HEK293 (cell line): ENCODE data around the gene BRD3.
A peak's percentile ranks its signal among the peaks of the same experiment; 100 is the strongest.

ENCODE experiments used
- BCL11A ChIP-seq: fragments of 450-650 bp; formaldehyde crosslinking; IDR thresholded peaks from 2 replicates; pipeline ENCODE4 v1.5.1; 2016; ENCODE audit warnings: low read depth, missing biosample characterization, missing genetic modification characterization
- FEZF1 ChIP-seq: fragments of 450-650 bp; formaldehyde crosslinking; IDR thresholded peaks from 2 replicates; pipeline ENCODE4 v1.5.1; 2016; ENCODE audit warnings: missing biosample characterization, missing genetic modification characterization
- GLIS2 ChIP-seq: fragments of 450-650 bp; formaldehyde crosslinking; IDR thresholded peaks from 2 replicates; pipeline ENCODE4 v1.5.1; 2016; ENCODE audit warnings: missing biosample characterization, missing genetic modification characterization
- HIC1 ChIP-seq: fragments of 450-650 bp; formaldehyde crosslinking; IDR thresholded peaks from 2 replicates; pipeline ENCODE4 v1.5.1; 2016; ENCODE audit warnings: missing biosample characterization, missing genetic modification characterization
- HOXA7 ChIP-seq: sonication (generic); formaldehyde crosslinking; IDR thresholded peaks from 2 replicates; pipeline ENCODE4 v1.8.1; 2022; ENCODE audit warnings: missing genetic modification reagents, borderline replicate concordance
- KLF10 ChIP-seq: fragments of 450-650 bp; IDR thresholded peaks from 2 replicates; pipeline ENCODE4 v1.5.1; 2018; ENCODE audit warnings: missing biosample characterization, mild to moderate bottlenecking, missing genetic modification characterization
- KLF8 ChIP-seq: fragments of 450-650 bp; formaldehyde crosslinking; IDR thresholded peaks from 2 replicates; pipeline ENCODE4 v1.5.1; 2016; ENCODE audit warnings: missing biosample characterization, missing genetic modification characterization
- KLF9 ChIP-seq: fragments of 450-650 bp; formaldehyde crosslinking; IDR thresholded peaks from 2 replicates; pipeline ENCODE4 v1.5.1; 2016; ENCODE audit warnings: missing biosample characterization, missing genetic modification characterization, low read depth
- MEIS1 ChIP-seq: sonication (generic); formaldehyde crosslinking; IDR thresholded peaks from 2 replicates; pipeline ENCODE4 v1.8.1; 2022; ENCODE audit warnings: missing genetic modification reagents, mild to moderate bottlenecking, borderline replicate concordance
- SP7 ChIP-seq: fragments of 450-650 bp; formaldehyde crosslinking; IDR thresholded peaks from 2 replicates; pipeline ENCODE4 v1.5.1; 2016; ENCODE audit warnings: missing biosample characterization, missing genetic modification characterization
- TCF7L2 ChIP-seq: IDR thresholded peaks from 2 replicates; pipeline ENCODE4 v1.6.1; 2011; ENCODE audit warnings: low read depth, mild to moderate bottlenecking, inconsistent platforms, low read length, moderate library complexity, borderline replicate concordance
- ZBTB1 ChIP-seq: fragments of 450-650 bp; formaldehyde crosslinking; IDR thresholded peaks from 2 replicates; pipeline ENCODE4 v1.5.1; 2016; ENCODE audit warnings: missing biosample characterization, missing genetic modification characterization
- ZBTB26 ChIP-seq: fragments of 450-650 bp; formaldehyde crosslinking; optimal IDR thresholded peaks from 2 replicates; pipeline ENCODE3; 2016; ENCODE audit warnings: missing biosample characterization, mild to moderate bottlenecking, missing genetic modification characterization
- ZFHX2 ChIP-seq: fragments of 450-650 bp; formaldehyde crosslinking; conservative IDR thresholded peaks from 2 replicates; pipeline ENCODE4 v1.5.1; 2016; ENCODE audit warnings: missing biosample characterization, missing genetic modification characterization
- ZNF133 ChIP-seq: fragments of 450-650 bp; formaldehyde crosslinking; IDR thresholded peaks from 2 replicates; pipeline ENCODE4 v1.5.1; 2016; ENCODE audit warnings: missing biosample characterization, missing genetic modification characterization
- ZNF138 ChIP-seq: fragments of 450-650 bp; formaldehyde crosslinking; IDR thresholded peaks from 2 replicates; pipeline ENCODE4 v1.5.1; 2016; ENCODE audit warnings: missing biosample characterization, missing genetic modification characterization, borderline replicate concordance
- ZNF140 ChIP-seq: fragments of 450-650 bp; formaldehyde crosslinking; IDR thresholded peaks from 2 replicates; pipeline ENCODE4 v1.5.1; 2016; ENCODE audit warnings: missing biosample characterization, missing genetic modification characterization
- ZNF248 ChIP-seq: fragments of 450-650 bp; formaldehyde crosslinking; IDR thresholded peaks from 2 replicates; pipeline ENCODE4 v1.5.1; 2017; ENCODE audit warnings: missing biosample characterization, missing genetic modification characterization
- ZNF394 ChIP-seq: fragments of 450-650 bp; formaldehyde crosslinking; IDR thresholded peaks from 2 replicates; pipeline ENCODE4 v1.5.1; 2016; ENCODE audit warnings: missing biosample characterization, missing genetic modification characterization, mild to moderate bottlenecking, moderate library complexity, borderline replicate concordance
- ZNF433 ChIP-seq: fragments of 450-650 bp; formaldehyde crosslinking; IDR thresholded peaks from 2 replicates; pipeline ENCODE4 v1.5.1; 2016; ENCODE audit warnings: missing biosample characterization, missing genetic modification characterization, low read depth
- ZNF48 ChIP-seq: fragments of 450-650 bp; formaldehyde crosslinking; IDR thresholded peaks from 2 replicates; pipeline ENCODE4 v1.5.1; 2016; ENCODE audit warnings: missing biosample characterization, missing genetic modification characterization
- ZNF501 ChIP-seq: fragments of 450-650 bp; formaldehyde crosslinking; IDR thresholded peaks from 2 replicates; pipeline ENCODE4 v1.5.1; 2016; ENCODE audit warnings: missing biosample characterization, missing genetic modification characterization
- ZNF513 ChIP-seq: fragments of 450-650 bp; IDR thresholded peaks from 2 replicates; pipeline ENCODE4 v1.5.1; 2018; ENCODE audit warnings: missing biosample characterization, missing genetic modification characterization
- ZNF530 ChIP-seq: fragments of 450-650 bp; formaldehyde crosslinking; IDR thresholded peaks from 2 replicates; pipeline ENCODE4 v1.5.1; 2016; ENCODE audit warnings: low read depth, missing biosample characterization, missing genetic modification characterization
- ZNF549 ChIP-seq: fragments of 450-650 bp; IDR thresholded peaks from 2 replicates; pipeline ENCODE4 v1.5.1; 2018; ENCODE audit warnings: missing biosample characterization, missing genetic modification characterization, mild to moderate bottlenecking, inconsistent platforms, moderate library complexity
- ZNF555 ChIP-seq: fragments of 450-650 bp; formaldehyde crosslinking; conservative IDR thresholded peaks from 2 replicates; pipeline ENCODE4 v1.5.1; 2017; ENCODE audit warnings: missing biosample characterization, mild to moderate bottlenecking, missing genetic modification characterization, inconsistent platforms
- ZNF600 ChIP-seq: fragments of 450-650 bp; formaldehyde crosslinking; IDR thresholded peaks from 2 replicates; pipeline ENCODE4 v1.5.1; 2016; ENCODE audit warnings: missing biosample characterization, missing genetic modification characterization
- ZNF660 ChIP-seq: fragments of 450-650 bp; IDR thresholded peaks from 2 replicates; pipeline ENCODE4 v1.5.1; 2018; ENCODE audit warnings: missing biosample characterization, mild to moderate bottlenecking, missing genetic modification characterization
- ZNF747 ChIP-seq: fragments of 450-650 bp; formaldehyde crosslinking; IDR thresholded peaks from 2 replicates; pipeline ENCODE4 v1.5.1; 2016; ENCODE audit warnings: missing biosample characterization, missing genetic modification characterization
- ZNF76 ChIP-seq: fragments of 450-650 bp; formaldehyde crosslinking; IDR thresholded peaks from 2 replicates; pipeline ENCODE4; 2016; ENCODE audit warnings: low read depth, missing biosample characterization, missing genetic modification characterization, borderline replicate concordance
- ZSCAN18 ChIP-seq: fragments of 450-650 bp; formaldehyde crosslinking; IDR thresholded peaks from 2 replicates; pipeline ENCODE4 v1.5.1; 2016; ENCODE audit warnings: missing biosample characterization, missing genetic modification characterization
- TF ChIP-seq, protein P1 (sequence below): fragments of 450-650 bp; formaldehyde crosslinking; IDR thresholded peaks from 2 replicates; pipeline ENCODE4 v1.5.1; 2016; ENCODE audit warnings: missing biosample characterization, missing genetic modification characterization

The BRD3 gene

DNA sequence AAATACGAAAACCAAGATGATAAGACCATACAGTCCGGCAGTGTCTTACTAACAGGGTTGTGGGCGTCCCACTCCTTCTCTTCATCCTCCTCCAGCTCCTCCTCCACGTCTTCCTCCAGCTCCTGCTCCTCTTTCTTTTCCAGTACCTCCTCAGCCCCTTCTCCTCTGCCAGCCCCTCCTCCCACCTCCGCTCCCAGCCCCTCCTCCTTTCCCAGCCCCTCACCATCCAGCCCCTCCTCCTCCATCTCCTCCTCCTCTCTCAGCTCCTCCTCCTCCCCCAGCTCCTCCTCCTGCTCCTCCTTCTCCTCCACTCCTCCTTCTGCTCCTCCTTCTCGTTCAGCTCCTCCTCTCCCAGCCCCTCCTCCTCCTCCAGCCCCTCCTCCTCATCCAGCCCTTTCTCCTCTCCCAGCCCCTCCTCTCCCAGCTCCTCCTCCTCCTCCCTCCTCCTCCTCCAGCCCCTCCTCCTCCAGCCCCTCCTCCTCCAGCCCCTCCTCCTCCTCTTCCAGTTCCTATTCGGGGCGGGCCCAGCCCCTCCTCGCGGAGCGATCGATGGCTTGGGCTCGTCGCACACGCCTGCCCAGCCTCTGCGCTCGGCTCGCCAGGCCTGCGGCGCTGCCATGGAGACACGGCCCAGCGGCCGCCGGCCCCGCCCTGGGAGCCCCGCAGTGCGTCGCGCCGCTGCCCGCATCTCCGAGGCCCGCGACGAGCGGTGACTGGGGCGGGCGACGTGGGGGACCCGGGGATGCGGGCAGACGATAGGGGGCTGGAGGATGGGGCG is 42.8 kb downstream of the BRD3 start, which contains the start of gene BRD3OS (continued):
- peak; percentile 55; the same call in 1 of the 2 replicates for TF ChIP-seq ZNF513 (tag by site-specific recombination)
- no peak for TF ChIP-seq ZNF501 (tag by site-specific recombination)
- no peak for TF ChIP-seq TCF7L2
- peak; percentile 83 for TF ChIP-seq KLF9 (tag by site-specific recombination)
- TF ChIP-seq ZNF549 (tag by site-specific recombination) = no peak
- no peak for TF ChIP-seq ZNF747
- TF ChIP-seq SP7 (tag by site-specific recombination) = peak; percentile 47; the same call in 1 of the 2 replicates
- no peak for TF ChIP-seq ZBTB26 (tag by site-specific recombination)
- no peak for TF ChIP-seq HOXA7 (CRISPR knock-in tag)
- TF ChIP-seq MEIS1 (CRISPR knock-in tag) = no peak
- TF ChIP-seq ZNF555 (tag by site-specific recombination) = no peak
- TF ChIP-seq ZNF138 = no peak
- peak; percentile 59; the same call in 1 of the 2 replicates for TF ChIP-seq ZNF660 (tag by site-specific recombination)
- TF ChIP-seq FEZF1 (tag by site-specific recombination) = no peak
- TF ChIP-seq ZNF433 = no peak
- no peak for TF ChIP-seq ZNF530 (tag by site-specific recombination)
- no peak for TF ChIP-seq GLIS2
- peak; percentile 84 for TF ChIP-seq KLF8 (tag by site-specific recombination)
- TF ChIP-seq, protein P1, sequence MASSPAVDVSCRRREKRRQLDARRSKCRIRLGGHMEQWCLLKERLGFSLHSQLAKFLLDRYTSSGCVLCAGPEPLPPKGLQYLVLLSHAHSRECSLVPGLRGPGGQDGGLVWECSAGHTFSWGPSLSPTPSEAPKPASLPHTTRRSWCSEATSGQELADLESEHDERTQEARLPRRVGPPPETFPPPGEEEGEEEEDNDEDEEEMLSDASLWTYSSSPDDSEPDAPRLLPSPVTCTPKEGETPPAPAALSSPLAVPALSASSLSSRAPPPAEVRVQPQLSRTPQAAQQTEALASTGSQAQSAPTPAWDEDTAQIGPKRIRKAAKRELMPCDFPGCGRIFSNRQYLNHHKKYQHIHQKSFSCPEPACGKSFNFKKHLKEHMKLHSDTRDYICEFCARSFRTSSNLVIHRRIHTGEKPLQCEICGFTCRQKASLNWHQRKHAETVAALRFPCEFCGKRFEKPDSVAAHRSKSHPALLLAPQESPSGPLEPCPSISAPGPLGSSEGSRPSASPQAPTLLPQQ (tag by site-specific recombination) = no peak
- no peak for TF ChIP-seq ZNF76 (tag by site-specific recombination)
- TF ChIP-seq ZNF48 (tag by site-specific recombination) = no peak
- peak; percentile 99 for TF ChIP-seq ZFHX2
- TF ChIP-seq ZNF133 (tag by site-specific recombination) = no peak
- TF ChIP-seq KLF10 (tag by site-specific recombination) = peak; percentile 76; the same call in 1 of the 2 replicates
- peak; percentile 100 for TF ChIP-seq ZNF394 (tag by site-specific recombination)
- no peak for TF ChIP-seq BCL11A (tag by site-specific recombination)
- no peak for TF ChIP-seq ZBTB1 (tag by site-specific recombination)
- no peak for TF ChIP-seq ZNF248
- TF ChIP-seq HIC1 (tag by site-specific recombination) = no peak
- TF ChIP-seq ZNF140 (tag by site-specific recombination) = no peak
- no peak for TF ChIP-seq ZSCAN18 (tag by site-specific recombination)
- no peak for TF ChIP-seq ZNF600 (tag by site-specific recombination)
